Measurements from ENCODE around the gene PHF12. TPM values are rescaled to one million over a fixed set of nuclear protein-coding genes. Genes with fewer than 3 reads are reported as not detected.

Gene PHF12
- total and polyA plus RNA-seq, 2 of the 13 experiments (the other 11 are each of a cell fraction or from before 2014, with no cell fraction given) = 9.8 to 17.1 TPM

DNA sequence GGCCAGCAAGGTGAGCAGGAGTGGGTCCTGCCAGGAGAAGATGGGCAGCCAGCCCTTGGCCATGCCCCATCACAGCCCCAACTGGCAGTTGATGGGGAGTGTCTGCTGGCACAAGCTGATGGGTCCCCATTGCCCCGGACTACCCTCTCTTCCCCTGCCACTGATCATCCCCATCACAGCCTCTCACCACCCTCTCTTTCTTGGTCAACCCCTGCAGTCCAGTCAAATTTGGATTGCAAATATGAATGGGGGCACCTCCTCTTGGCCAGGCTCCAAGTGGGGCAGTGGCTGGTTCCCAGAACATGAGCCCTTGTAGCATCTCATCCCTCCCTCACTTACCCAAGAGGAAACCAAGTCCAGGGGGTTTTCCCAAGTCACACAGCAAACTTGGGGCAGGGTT is 37.2 kb upstream of the PHF12 start:
- no peak for ATAC-seq
- H3K79me2 ChIP-seq (ENCODE audit: insufficient read depth, low read length) = no peaks in the 10 kb centered on the region
- H3K27me3 ChIP-seq (ENCODE audit: control insufficient read depth in 1 of 2, insufficient read depth in 2 of 2, low read length in 2 of 2) = peaks cover 8 to 53% of the 10 kb centered on the region in 2 experiments; a peak in 3 of 5 replicates
- no peak overlapping the region for H2AFZ ChIP-seq (ENCODE audit: low read length)
- no peak for TF ChIP-seq FOXK1 (CRISPR knock-in tag; IDR thresholded peaks at IDR 0.05; ENCODE audit: borderline replicate concordance, low read depth)
- TF ChIP-seq ZNF557 (CRISPR knock-in tag; IDR thresholded peaks at IDR 0.05) = no peak
- TF ChIP-seq, protein P1, sequence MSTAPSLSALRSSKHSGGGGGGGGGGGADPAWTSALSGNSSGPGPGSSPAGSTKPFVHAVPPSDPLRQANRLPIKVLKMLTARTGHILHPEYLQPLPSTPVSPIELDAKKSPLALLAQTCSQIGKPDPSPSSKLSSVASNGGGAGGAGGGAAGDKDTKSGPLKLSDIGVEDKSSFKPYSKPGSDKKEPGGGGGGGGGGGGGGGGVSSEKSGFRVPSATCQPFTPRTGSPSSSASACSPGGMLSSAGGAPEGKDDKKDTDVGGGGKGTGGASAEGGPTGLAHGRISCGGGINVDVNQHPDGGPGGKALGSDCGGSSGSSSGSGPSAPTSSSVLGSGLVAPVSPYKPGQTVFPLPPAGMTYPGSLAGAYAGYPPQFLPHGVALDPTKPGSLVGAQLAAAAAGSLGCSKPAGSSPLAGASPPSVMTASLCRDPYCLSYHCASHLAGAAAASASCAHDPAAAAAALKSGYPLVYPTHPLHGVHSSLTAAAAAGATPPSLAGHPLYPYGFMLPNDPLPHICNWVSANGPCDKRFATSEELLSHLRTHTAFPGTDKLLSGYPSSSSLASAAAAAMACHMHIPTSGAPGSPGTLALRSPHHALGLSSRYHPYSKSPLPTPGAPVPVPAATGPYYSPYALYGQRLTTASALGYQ (CRISPR knock-in tag; IDR thresholded peaks at IDR 0.05) = no peak
- TF ChIP-seq ZNF30 (CRISPR knock-in tag; IDR thresholded peaks at IDR 0.05) = no peak
- TF ChIP-seq ZNF225 (CRISPR knock-in tag; IDR thresholded peaks at IDR 0.05) = no peak
- TF ChIP-seq ZNF878 (CRISPR knock-in tag; IDR thresholded peaks at IDR 0.05) = no peak
- no peak for TF ChIP-seq ZNF280B (CRISPR knock-in tag; IDR thresholded peaks at IDR 0.05; ENCODE audit: borderline replicate concordance)
- no peak for TF ChIP-seq TP53 (CRISPR knock-in tag; conservative IDR thresholded peaks at IDR 0.05)
- TF ChIP-seq SALL2 (CRISPR knock-in tag; IDR thresholded peaks at IDR 0.05) = no peak
- no peak for TF ChIP-seq MIER3 (CRISPR knock-in tag; IDR thresholded peaks at IDR 0.05; ENCODE audit: borderline replicate concordance)
- no TSS peak for BruUV-seq (replicated peaks)
- H4K20me1 ChIP-seq (ENCODE audit: insufficient read depth, low read length) = no peaks in the 10 kb centered on the region
- no peak overlapping the region for H3K4me3 ChIP-seq (replicated peaks in 1 of 3; ENCODE audit: insufficient read depth in 1 of 3, low read depth in 2 of 3, low read length in 3 of 3)
- POLR2A ChIA-PET = no interaction called here
- H3K4me1 ChIP-seq (ENCODE audit: insufficient read depth, low read length) = peaks cover 42% of the 10 kb centered on the region
- DNase-seq (ENCODE audit: low spot score) = no peak
- H3K9ac ChIP-seq (ENCODE audit: insufficient read depth, low read depth, low read length) = no peak overlapping the region
- intact Hi-C loops (cut with micrococcal nuclease; ENCODE audit: unreplicated experiment) = no loop called here
- H3K4me2 ChIP-seq (ENCODE audit: low read depth, low read length) = no peak overlapping the region
- no peaks in the 10 kb centered on the region for H3K36me3 ChIP-seq (replicated peaks in 1 of 2; ENCODE audit: control insufficient read depth in 1 of 2, insufficient read depth in 2 of 2, low read length in 2 of 2)
- in situ Hi-C loops (cut with HindIII; ENCODE audit: extremely low pct_ligation_motif_present, low pct_unique_long_range_greater_than_20kb) = no loop called here
- no CpG with 5 or more reads among the region's 1 CpG for WGBS (ENCODE audit: low lambda C conversion rate)
- CTCF ChIA-PET (ENCODE audit: low intra/inter-chr PET ratio, low total read pairs) = no interaction called here
- no peak for FAIRE-seq
- H3K27ac ChIP-seq (ENCODE audit: extremely low read length, insufficient read depth, low read length) = no peak overlapping the region
- no peaks in the 10 kb centered on the region for H3K9me3 ChIP-seq (ENCODE audit: low read length)
